Measurements from ENCODE around the gene RELL1.

Gene RELL1

DNA sequence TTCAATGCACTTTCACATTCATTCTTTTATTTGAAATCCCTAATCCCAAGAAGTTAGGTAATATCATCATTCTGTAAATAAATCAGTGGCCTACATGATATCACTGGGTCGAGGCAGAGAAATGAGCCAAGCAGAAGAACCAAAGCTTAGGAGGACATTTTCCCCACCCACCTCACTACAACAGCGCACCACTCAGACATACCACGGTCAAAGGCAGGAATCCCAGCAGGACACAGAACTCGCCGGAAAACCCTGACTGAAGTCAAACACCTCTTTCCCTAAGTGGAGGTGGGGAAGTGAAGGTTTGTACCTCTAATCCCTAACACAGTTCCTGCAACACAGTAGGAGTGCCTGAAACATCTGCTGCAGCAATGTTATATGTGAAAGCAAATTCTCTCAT lies 21.5 kb downstream of the RELL1 start:
- no peak for DNase-seq

DNA sequence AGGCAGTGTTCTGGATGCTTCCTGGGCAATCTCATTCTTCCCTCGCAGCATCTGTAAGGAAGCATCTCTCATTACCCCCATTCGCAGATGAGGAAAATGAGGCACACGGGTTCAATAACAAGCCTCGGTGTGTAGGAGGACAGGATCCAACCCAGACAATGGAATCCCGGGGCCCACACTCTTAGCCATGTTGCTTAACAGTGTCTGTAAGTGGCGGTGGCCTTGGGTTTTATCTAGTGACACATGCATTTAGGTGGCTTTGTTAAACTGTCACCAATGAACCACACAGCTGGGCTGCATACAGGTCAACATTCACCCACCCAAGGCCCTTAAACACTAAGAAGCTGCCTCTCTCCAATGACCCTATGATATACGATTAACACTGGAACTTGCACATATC lies 22.6 kb downstream of the RELL1 start:
- no peak for DNase-seq

DNA sequence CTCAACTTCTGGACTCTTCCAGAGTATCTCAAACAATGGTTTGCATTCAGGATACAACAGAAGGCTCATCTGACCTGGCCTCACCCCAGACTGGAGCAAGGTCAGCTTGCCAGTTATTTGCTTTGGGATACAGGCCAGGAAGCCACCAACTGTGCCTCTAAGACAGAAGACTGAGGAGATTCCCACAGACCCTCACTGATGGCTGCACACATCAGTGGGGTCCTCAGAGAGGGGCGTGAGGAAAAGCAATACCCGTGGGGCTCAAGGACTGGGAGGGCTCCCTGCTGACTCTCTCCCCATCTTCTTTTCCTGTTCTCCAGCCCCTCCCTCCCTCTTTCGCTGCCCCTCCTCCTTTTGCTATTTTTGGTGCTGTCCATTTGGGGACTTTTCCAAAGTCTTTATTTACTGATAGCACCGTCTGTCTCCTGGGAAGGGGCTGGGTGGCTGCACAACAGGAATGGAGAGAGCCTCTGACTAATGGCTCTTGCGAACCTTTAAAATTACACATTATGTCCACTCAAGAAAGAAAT lies 23.2 kb downstream of the RELL1 start:
- DNase-seq: no peak

DNA sequence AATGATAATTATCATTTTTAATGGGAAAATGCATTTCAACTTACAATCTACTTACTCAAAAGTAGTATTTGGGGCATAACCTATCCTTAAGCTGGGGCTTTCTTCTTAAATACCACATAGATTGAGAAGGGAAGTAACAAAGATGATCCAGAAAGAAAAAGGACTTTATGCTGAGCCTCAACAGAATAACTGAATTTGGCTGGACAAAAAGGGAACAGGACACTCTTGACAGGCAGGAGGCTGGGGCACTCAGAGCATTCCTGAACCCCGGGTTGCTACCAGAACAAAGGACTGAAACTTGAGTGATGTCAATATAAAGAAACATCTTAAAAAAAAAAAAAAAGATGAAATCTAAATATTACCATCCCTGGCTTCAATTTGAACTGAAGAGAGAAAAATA lies 23.9 kb downstream of the RELL1 start:
- DNase-seq: no peak

DNA sequence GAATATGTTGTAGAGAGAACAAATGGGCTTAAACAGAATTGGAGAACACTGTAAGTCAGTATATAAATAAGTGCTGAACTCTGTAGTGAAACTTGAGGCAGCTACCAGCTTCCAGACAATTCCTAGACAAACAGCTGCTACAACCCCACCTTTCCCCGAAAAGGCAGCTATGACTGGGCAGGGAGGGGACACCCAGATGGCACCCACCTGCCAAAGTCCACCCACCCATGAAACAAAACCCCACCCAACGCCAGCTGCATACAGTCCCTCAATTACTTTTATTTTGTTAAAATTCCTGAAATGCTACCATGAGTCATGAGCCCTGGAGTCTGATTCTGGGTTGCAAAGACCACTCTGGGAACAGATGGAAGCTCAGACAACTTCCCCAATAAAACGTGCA lies 24.4 kb downstream of the RELL1 start:
- DNase-seq: no peak

DNA sequence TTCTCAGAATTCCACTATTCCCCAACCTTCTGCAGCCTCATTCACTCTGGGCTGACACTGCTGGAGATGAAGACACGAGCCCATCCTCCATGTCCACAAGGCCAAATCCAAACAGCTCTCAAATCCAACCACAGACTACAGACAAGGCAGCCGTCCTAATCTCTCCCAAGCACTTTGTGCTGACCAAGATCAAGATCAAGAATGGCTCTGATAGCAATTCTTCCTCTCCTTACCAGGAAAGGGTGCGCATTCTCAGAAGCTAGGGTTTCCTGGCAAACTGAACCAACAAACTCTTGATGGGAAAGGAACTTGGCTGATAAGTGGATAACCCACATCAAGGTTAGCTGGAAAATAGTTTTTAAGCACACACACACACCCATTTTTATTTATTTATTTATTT lies 26.5 kb downstream of the RELL1 start:
- no peak for DNase-seq

DNA sequence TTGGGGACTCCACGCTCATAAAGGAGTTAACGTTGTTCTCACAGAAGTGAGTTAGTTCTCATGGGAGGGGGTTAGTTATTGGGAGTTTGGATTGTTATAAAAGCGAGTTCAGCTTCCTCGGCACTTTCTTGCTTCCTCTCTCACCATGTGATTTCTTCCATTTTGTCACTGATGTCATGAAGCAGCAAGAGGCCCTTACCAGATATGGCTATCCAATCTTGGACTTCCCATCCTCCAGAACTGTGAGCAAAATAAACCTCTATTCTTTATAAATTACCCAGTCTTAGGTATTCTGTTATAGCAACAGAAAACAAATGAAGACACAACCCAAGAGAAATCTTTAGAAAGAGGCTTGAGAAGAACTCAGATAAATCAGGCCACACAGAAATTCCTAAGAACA lies 29.5 kb downstream of the RELL1 start:
- DNase-seq: no peak

DNA sequence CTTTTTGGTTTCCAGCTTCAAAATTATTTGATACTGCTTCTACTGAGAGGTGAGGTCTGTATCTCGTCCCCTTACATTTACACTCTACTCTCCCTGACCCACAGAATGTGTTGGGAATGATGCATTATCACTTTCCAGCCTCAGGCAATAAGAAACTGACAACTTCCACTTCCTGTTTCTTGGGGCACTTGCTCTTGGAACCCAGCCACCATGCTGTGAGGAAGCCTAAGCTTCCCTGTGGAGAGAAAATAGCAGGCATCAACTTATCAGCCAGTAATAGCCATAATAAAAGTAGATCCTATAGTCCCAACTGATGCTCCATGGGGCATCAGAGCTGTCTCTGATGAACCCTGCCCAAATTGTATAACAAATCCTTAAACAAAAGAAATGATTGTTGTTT lies 32.6 kb downstream of the RELL1 start:
- DNase-seq: no peak

DNA sequence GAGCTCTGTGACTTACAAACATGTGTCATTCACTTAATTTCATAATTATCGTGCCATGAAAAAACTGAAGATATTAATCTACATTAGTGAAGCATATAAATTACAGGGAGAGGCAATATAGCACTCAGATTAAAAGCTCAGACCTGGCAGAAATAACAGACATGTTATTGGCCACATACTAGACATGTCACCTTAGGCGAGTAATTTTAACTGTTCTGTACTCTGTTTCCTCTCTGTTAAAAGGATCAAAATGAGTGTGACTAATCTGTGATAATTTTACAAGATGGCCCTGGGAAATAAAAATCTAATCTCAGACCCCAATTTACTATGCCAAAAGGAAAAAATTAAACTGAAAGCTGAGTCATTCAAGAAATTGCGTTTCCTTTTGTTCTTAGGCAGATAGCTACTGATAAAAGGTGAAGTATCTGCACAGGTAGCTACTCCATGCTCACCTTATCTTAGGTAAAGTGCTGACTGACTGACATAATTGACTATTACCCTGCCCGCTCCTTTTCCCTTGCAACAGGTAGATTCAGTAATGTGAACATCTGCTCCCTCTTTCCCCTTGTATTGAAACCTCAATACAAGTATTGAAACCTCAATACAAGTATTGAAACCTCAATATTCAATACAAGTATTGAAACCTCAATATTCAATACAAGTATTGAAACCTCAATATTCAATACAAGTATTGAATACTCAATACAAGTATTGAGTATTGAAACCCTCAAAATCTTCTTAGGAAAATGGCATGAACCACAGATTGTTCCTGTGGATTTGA lies 33.2 kb downstream of the RELL1 start:
- no peak for DNase-seq

DNA sequence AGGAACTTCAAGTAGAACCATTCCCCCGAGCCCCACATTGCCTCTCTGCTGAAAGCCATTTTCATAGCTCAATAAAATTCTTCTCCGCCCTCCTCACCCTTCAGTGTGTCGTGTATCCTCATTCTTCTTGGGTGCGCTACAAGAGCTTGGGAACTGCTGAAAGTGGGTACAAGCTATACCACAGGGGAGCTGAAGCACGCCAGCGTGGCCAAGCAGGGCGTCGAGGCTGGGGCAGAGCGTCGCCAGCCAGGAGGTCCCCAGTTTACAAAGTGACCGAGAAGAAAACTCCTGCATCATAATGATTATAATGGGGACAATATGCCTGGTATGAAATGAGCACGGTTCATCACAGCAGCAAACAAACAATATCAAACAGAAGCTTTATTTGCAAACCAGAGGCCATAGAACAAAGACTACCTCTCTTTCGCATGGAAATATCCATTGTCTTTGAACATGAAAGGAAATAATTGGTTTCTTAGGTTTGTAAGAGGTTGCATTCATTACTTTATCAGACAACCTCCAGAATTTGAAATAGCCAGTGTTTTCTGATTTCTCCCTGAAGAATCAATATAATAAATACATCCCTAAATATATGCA lies 34.3 kb downstream of the RELL1 start:
- no peak for DNase-seq

DNA sequence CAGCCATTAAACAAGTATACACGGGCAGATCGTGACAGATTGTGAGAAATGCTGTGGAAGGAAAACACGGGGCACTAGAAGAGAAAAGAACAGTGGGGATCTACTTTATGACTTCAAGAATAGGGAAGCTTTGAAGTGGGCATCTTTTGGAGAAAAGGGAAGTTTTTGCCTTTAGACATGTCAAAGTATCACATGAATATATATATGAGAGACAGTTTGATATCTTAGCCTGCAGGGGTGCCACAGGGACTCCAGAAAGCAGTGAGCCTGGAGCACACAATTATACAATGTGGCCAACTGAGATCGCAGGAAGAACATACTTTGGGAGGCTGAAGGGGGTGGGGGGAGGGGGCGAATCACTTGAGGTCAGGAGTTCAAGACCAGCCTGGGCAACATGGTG lies 35.7 kb downstream of the RELL1 start:
- DNase-seq: no peak

DNA sequence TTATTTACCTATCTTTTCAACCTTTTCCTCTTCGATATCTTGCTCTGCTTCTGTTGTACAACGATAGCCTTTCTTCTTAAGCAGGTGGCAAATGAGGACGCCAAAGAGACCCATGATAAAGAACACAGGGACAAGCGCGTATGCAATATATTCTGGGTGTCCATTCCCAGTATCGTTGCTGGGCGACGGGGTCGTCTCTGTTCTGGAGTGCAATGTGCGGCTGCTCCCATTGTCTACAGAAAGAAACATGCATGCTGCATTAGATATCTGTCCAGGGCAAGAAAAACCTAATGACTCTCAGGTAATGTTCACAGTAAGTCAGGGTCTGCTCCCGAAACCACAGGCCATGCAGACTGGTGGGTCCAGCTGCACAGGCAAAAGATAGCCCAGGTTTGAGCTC lies 36.9 kb downstream of the RELL1 start:
- DNase-seq: no peak

DNA sequence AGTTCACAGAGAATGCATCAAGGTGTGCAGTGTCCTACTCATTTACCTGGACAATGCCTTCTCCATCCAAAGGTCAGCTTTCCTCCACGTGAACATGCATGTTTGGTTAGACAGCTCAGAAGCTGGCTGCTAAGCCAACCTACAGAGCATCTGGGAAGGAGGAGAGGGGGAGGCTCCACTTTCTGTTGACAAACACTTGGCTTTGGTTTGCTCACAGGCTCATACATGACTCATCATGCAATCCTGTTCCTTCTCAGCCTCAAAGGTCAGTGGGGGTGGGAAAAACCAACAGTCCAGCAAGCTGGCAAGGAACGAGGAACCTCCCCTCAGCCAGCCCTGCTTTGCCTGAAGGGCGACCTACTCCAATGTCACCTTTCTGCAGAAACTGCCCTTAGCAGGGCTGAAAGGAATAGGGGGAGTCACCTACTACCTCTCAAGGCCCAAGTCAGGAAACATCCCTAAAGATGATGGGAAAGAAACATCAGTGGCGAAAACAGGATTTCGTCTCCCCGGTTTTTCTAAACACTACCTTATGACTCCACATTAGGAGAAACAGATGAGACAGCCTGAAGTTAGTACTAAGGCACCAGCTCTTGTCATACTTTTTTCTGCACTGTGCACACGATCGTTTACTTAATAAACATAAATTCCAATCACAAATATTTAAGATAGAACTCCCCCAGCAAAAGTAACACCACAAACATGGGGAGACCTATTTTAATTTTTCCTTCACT lies 37.9 kb downstream of the RELL1 start:
- no peak for DNase-seq

DNA sequence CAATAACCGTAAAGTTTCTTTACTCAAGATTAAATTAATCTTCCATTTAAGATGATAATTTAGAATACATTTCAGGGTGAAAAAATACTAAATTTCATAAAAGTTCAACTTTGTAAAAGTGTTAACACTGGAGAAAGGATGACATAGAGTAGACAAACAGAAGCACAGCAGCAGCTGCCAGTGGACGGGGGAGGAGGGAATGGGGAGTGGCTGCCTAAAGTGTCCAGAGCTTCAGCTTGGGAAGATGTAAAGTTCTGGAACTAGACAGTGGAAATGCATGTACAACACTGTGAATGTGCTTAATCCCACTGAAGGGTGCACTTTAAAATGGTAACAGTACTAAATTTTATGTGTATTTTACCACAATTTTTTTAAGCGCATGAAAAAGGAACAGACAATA lies 39.9 kb downstream of the RELL1 start:
- no peak for DNase-seq

DNA sequence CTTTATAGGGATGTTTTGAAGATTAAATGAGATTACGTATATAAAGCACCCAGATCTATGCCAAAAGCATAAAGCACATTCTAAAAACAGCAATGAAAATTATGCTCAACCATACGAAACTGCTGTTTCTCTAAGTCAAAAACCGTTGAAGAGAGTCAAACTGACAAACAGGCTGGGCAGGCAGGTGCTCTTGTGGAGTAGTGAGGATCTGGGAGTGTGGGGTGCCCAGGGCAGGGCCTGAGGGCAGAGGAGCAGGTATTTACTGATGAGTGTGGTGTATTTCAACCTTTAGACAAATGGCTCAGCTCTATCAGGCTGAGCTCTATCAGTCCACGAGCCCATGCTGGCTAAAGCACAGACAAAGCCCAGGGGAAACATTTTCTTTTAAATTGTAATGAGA lies 40.4 kb downstream of the RELL1 start:
- DNase-seq: no peak

DNA sequence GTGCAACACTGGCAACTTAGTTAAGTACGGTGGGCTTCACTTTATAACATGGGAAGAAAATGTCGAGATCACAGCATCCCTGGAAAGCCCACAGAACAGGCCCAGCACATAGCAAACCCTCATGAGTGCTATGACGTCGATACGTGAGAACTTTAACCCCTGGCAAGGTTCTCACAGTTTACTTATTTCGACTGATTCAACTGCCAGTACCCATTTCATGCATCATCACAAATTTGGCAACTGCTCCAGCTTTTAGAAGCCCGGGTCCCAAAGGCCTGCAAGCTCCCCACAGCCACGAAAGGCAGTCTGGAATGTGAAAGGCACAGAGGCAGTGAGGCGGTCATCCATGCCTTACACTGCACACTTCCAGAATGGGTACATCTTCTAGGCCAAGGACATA lies 41.2 kb downstream of the RELL1 start:
- no peak for DNase-seq

DNA sequence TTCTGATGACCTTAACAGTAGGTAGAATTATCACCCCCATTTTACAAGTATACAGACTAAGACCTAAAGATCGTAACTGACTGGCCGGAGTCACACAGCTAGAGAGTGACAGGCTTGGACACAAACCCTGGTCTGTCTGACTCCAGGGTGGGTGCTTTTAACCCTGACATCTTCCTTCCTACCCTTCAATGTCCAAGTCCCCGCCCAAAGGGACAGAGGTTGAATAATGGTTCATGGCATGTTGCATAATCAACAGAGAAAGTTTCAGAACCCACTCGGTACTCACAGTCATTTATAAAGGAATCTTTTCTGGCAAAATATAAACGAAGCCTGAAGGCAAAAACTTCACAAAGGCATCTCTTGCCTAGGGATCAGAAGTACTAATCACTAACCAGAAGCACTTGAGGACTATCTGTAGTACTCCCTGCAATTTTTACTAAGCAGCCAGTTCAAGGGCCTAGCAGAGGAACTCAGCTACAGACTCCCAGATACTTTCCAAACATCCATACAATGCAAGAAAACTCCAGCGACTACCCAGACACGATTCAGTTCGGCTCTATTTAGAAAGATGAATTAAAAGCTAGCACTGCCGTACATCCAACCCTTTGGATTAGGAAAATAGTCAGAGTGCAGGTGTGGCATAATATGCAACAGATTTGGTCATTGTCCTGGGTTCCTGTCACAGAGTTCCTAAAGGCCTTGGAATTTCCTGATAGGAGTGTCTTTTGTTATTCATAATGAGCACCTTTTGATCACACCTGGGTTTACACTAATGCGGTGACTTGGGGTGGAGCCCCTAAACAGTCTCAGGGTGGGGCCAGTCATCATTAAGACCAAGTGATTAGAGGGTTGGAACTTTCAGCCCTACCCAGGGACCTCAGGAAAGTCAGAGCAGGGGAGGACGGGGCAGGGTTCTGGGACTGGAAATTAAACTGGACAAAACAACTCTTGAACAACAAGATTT lies 44.0 kb downstream of the RELL1 start:
- no peak for DNase-seq

DNA sequence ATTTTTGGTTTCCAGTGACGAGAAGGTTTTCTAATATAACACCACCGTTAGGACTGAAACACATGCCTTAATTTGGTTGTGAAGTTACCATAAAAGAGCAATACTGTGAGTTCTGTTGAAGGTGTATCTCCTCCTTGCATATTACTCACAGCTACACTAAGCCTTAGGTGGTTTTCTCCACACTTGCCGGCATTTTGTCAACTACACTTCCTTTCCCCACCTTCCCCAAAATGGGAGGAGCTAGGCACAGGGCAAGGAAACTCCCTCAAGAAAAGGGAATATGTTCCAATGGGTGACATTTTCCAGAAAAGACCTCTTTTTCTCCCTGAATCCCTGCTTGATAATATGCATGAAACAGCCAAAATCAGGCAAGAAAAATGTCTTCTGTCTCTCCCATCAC lies 44.8 kb downstream of the RELL1 start:
- no peak for DNase-seq

DNA sequence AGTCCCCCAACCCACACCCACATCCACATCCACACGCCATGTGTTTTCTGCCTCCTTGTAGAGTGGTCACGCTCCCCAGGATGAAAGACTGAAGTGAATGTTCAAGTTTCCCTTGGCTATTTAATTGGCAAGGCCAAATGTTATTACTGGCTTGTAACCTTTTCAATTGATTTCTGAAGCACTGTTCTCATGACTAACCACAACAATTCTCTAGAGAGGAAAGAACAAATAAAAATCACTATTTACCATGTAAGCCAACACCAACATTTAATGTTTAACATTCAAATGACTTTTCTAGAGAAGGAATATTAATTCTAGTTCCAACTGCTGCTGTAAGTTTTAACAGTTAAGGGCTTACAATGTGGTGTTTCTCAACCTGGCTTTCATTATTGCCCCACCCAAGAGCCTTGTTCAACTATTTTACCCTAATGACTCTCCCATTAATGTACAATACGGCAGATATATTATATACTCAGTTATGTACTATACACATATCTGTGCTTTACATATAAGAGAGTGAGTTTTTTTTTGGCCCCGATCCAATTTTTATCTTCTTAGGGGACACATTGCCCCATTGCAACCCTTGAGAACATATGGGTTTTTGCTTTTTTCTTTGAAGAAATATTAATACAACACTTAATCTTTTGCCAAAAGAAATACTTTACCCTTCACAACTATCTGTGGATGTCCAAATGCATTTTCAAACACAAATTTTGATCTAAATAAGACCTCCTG lies 46.5 kb downstream of the RELL1 start:
- no peak for DNase-seq

DNA sequence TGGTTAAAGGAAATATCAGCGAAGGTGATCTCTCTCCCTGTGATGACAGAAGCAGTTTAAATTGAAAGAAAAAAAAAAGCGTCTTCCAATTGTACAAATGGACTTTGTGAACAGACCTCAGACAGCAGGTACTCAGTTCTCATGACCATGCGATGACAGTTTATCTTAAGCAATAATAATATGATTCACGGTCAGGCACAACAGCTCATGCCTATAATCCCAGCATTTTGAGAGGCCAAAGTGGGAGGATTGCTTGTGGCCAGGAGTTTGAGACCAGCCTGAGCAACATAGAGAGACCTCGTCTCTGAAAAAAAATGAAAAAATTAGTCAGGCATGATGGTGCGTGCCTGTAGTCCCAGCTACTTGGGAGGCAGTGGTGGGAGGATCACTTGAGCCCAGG lies 51.0 kb downstream of the RELL1 start:
- no peak for DNase-seq

DNA sequence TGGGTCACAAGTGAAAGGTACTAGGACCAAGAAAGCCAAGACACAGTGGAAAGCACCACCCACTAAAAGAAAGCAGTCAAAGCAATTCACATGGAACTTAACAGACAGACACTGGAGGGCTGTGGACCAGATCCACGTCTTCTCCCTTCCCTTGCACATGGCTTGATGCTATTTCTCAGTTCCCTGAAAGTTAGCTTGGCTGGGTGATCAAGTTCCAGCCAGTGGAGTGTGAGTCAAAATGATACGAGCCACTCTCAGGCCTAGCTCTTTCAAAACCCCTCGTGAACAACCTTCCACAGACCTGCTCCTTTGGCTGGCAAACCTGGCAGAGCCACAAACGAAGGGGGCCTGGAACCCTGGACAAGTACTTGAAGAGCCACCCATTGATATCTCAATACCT lies 52.0 kb downstream of the RELL1 start:
- DNase-seq: no peak

DNA sequence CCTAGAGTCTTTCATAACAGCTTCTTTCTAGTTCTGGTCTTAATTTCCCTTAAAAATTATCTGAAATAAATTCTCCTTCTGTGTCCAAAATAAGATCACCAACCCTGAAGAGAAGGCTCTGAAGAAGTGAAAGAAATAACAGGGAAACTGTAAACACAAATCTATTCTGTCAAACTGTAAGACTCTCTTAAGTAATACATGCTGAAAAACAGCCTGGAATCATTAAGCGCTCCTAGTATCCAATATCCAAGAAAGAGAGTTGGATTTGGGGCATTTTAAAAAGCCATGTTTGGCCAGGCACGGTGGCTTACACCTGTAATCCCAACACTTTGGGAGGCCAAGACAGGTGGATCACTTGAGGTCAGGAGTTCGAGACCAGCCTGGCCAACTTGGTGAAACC lies 53.3 kb downstream of the RELL1 start:
- no peak for DNase-seq

All from NCI-H2081 treated with DMSO at 0.1 percent for 48 hours (cell line).